ENCODE measurements around the gene CCDC167.

DNA sequence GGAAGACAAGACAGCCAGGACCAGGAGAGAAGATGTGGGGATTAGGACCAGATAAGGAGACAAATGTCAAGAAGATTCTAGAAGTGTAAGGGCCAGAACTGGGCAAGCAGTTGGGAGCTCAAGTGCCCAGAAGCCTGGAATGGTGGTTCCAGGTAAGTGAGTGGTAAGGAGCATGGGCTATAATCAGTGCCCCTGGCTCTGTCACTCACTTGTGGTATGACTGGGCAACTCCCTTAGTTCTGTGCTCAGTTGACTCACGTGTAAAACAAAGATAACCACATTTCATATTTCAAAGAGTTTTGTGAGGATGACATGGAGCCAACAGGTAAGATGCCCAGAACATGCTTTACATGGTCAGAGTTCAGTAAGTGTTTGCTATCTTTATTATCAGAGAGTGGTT lies 11.2 kb downstream of the CCDC167 start:
- TF ChIP-seq, protein P1, sequence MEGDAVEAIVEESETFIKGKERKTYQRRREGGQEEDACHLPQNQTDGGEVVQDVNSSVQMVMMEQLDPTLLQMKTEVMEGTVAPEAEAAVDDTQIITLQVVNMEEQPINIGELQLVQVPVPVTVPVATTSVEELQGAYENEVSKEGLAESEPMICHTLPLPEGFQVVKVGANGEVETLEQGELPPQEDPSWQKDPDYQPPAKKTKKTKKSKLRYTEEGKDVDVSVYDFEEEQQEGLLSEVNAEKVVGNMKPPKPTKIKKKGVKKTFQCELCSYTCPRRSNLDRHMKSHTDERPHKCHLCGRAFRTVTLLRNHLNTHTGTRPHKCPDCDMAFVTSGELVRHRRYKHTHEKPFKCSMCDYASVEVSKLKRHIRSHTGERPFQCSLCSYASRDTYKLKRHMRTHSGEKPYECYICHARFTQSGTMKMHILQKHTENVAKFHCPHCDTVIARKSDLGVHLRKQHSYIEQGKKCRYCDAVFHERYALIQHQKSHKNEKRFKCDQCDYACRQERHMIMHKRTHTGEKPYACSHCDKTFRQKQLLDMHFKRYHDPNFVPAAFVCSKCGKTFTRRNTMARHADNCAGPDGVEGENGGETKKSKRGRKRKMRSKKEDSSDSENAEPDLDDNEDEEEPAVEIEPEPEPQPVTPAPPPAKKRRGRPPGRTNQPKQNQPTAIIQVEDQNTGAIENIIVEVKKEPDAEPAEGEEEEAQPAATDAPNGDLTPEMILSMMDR (IDR thresholded peaks at IDR 0.05) = no peak
- TF ChIP-seq EZH2 (IDR thresholded peaks at IDR 0.05; ENCODE audit: borderline replicate concordance, insufficient read depth, low read depth, low read length, poor library complexity, severe bottlenecking) = no peak

Measured in B cell (primary cell).